Activated CD4-positive, alpha-beta T cell treated with anti-CD3 and anti-CD28 coated beads, Interleukin-2, amount 10 ng/mL, durations not matched to agents 7 days and 5 days (primary cell): Measurements from ENCODE around the gene VWA8. TPM values are rescaled to one million over a fixed set of nuclear protein-coding genes. Genes with fewer than 3 reads are reported as not detected.
"Not testable (repeated sequence)": the region's sequence is repeated elsewhere in the genome, so short reads cannot be mapped to it uniquely, and the experiment has no call there.

Experiments
- CTCF ChIA-PET: fragments of 350-600 bp; sonication (Branson Sonifier 250); formaldehyde crosslinking; loops from one replicate; lab custom pipeline; 2021; ENCODE audit warnings: antibody characterized with exemption; lab: Charles Lee
- POLR2A ChIA-PET: fragments of 350-600 bp; sonication (Branson Sonifier 250); formaldehyde crosslinking; loops from one replicate; lab custom pipeline; 2021; ENCODE audit warnings: antibody characterized with exemption; lab: Charles Lee
- DNase-seq: peaks from one replicate; pipeline ENCODE4 v3.0.0-alpha.2; 2020
- H3K27ac Mint-ChIP-seq: one replicate; pipeline ENCODE4 v1.8.0; 2021; ENCODE audit warnings: mild to moderate bottlenecking, moderate library complexity, mixed read lengths
- H3K27me3 Mint-ChIP-seq: one replicate; pipeline ENCODE4 v1.8.0; 2021; ENCODE audit warnings: mixed read lengths
- H3K36me3 Mint-ChIP-seq: one replicate; pipeline ENCODE4 v1.8.0; 2021; ENCODE audit warnings: low read depth, mixed read lengths
- H3K4me1 Mint-ChIP-seq: one replicate; pipeline ENCODE4 v1.8.0; 2021; ENCODE audit warnings: mixed read lengths
- H3K4me3 Mint-ChIP-seq: one replicate; pipeline ENCODE4 v1.8.0; 2021; ENCODE audit warnings: mild to moderate bottlenecking, moderate library complexity, mixed read lengths
- H3K9me3 Mint-ChIP-seq: one replicate; pipeline ENCODE4 v1.8.0; 2021; ENCODE audit warnings: mixed read lengths
- total RNA-seq, 2 experiments: library from RNA; stranded (reverse); gene quantifications; one replicate each; pipeline ENCODE4 v1.2.3, GENCODE V29; 2021

The VWA8 gene
- total RNA-seq, 2 experiments from 2014 or later, result 17.8 to 17.9 TPM

GRCh38 chr13:41636590-41636989 is 324.3 kb downstream of the VWA8 start:
- CTCF ChIA-PET, H3K4me1 Mint-ChIP-seq, H3K36me3 Mint-ChIP-seq, DNase-seq, H3K27ac Mint-ChIP-seq, POLR2A ChIA-PET, H3K4me3 Mint-ChIP-seq, H3K9me3 Mint-ChIP-seq, H3K27me3 Mint-ChIP-seq: not testable (repeated sequence)

DNA sequence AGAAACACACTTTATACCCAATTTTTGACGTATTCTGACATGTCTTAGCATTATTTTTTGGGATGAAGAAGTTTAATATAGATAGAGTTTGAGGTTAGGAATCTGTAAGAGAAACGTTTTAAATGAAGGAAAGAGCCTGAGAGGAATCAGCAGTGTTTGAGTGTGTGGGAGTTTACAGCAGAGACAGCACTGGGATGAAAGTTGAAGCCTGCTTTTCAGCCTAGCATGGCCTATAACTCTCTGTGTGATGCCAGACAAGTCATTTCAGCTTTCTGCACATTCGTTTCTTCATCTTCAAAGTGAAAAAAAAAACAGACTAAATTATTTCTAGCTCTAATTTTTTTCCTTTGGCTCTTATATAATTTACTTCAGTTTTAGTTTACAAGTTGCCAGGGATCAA is 326.5 kb downstream of the VWA8 start:
- CTCF ChIA-PET, result interaction anchor here (0.6 to 1.1 kb wide), 3 partner anchors 9 to 103 kb away, joined by 3 to 4 read pairs (median 3); no protein-coding TSS in a partner anchor
- H3K27me3 Mint-ChIP-seq, result no peaks in the 10 kb centered on the region
- H3K9me3 Mint-ChIP-seq, result no peaks in the 10 kb centered on the region

GRCh38 chr13:41633776-41634175 is 327.1 kb downstream of the VWA8 start:
- POLR2A ChIA-PET, result no interaction called here
- Mint-ChIP-seq H3K27me3 (no peaks in the 10 kb centered on the region), H3K9me3 (no peaks in the 10 kb centered on the region), H3K27ac (no peak overlapping the region), H3K4me3 (no peak overlapping the region), H3K36me3 (no peaks in the 10 kb centered on the region), H3K4me1 (no peaks in the 10 kb centered on the region)
- no peak for DNase-seq
- CTCF ChIA-PET, result interaction anchor here (1.1 kb wide), 1 partner anchor 9 kb away, joined by 3 read pairs; no protein-coding TSS in a partner anchor

More for the DNA sequence above, 326.5 kb downstream of the VWA8 start:
- POLR2A ChIA-PET, result no interaction called here
- no peak for DNase-seq
- Mint-ChIP-seq H3K4me3 (no peak overlapping the region), H3K4me1 (no peaks in the 10 kb centered on the region), H3K27ac (no peak overlapping the region), H3K36me3 (no peaks in the 10 kb centered on the region)

DNA sequence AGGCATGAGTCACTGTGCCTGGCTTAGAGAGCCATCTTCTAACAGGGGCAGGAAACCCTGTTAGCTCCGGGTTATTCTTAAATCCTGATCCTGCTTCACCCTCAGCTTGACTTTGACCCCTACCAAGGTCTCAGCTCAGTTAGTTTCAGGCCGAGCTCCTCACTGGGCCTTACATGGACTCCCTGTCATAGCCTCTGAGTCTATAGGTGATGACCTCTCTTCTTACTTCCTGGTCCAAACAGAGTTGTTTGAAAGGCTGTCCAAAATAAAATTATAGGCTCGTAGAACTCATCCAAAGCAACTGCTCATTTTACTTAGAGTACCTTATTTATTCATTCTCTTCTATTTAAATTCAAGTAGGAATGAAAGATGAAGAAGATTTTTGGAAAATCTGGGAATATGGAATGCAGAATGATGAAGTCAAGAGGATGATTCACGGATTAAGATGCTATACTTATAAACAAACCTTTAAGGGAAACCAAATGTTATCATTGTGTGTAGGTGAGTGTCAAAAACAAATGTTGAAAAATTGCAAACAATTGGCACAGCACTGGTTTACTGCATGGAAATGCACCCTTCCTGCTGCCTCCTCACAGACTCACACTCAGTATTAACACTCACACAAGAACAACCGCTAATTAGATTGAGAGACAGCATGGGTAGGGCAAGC is 329.5 kb downstream of the VWA8 start:
- Mint-ChIP-seq H3K4me1 (peaks cover 4% of the 10 kb centered on the region), H3K27ac (no peak overlapping the region), H3K4me3 (no peak overlapping the region), H3K27me3 (no peaks in the 10 kb centered on the region), H3K36me3 (peaks cover 2% of the 10 kb centered on the region), H3K9me3 (peaks cover 7% of the 10 kb centered on the region)
- ChIA-PET CTCF (interaction anchor here (1.0 kb wide), 1 partner anchor 19 kb away, joined by 3 read pairs; no protein-coding TSS in a partner anchor), POLR2A (no interaction called here)
- no peak for DNase-seq

GRCh38 chr13:41627425-41627824 is 333.5 kb downstream of the VWA8 start:
- H3K27ac Mint-ChIP-seq, result no peak overlapping the region
- no peak for DNase-seq
- H3K36me3 Mint-ChIP-seq, result peaks cover 3% of the 10 kb centered on the region
- ChIA-PET POLR2A (no interaction called here), CTCF (interaction anchor here (0.7 kb wide), 1 partner anchor 1300 kb away, joined by 3 read pairs; no protein-coding TSS in a partner anchor)
- peaks cover 13% of the 10 kb centered on the region for H3K9me3 Mint-ChIP-seq
- peaks cover 4% of the 10 kb centered on the region for H3K4me1 Mint-ChIP-seq
- H3K4me3 Mint-ChIP-seq, result no peak overlapping the region
- H3K27me3 Mint-ChIP-seq, result no peaks in the 10 kb centered on the region

GRCh38 chr13:41624041-41624440 is 336.9 kb downstream of the VWA8 start:
- DNase-seq, result no peak
- Mint-ChIP-seq H3K27me3 (no peaks in the 10 kb centered on the region), H3K9me3 (peaks cover 15% of the 10 kb centered on the region), H3K27ac (no peak overlapping the region), H3K4me1 (peaks cover 4% of the 10 kb centered on the region), H3K36me3 (peaks cover 11% of the 10 kb centered on the region), H3K4me3 (no peak overlapping the region)
- ChIA-PET CTCF (no interaction called here), POLR2A (no interaction called here)

GRCh38 chr13:41622432-41623429 is 338.2 kb downstream of the VWA8 start:
- ChIA-PET POLR2A (interaction anchor here (0.6 kb wide), 1 partner anchor 533 kb away, joined by 6 read pairs; no protein-coding TSS in a partner anchor), CTCF (interaction anchor here (1.3 kb wide), 1 partner anchor 21 kb away, joined by 3 read pairs; no protein-coding TSS in a partner anchor)
- H3K4me1 Mint-ChIP-seq, result peaks cover 4% of the 10 kb centered on the region

DNA sequence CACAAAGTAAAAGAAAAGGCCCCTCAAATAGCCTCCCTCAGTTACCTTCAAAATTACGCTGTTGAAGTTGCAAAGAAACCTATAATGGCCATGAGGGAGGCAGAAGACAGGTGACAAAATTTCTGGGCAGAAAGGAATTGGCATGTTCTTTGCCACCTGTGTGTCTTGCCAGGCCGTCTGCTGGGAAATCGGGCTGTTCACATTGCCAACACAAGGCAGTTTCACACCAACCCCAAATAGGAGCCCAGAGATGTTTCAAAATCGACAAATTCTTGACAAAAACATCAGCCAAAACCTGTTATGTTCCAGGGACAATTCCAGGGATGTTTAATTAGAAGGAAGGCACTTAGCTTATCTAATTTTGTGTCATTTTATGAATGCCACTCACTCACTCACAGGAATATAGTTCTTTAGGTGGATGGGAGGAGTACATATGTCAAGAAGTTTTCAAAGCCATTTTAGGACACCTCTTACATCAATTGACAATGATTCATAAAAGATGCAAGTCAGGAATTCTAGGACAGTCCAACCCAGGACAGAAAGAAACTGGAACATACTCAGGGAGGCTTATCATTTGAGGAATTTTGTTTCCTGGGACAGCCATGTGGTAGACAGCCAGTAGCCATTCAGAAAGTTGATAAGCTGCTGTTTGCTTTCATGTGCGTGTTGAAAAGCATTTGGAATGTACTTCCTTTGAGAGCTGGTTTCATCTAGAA is 339.0 kb downstream of the VWA8 start:
- H3K27me3 Mint-ChIP-seq, result no peaks in the 10 kb centered on the region
- H3K9me3 Mint-ChIP-seq, result peaks cover 15% of the 10 kb centered on the region
- peaks cover 14% of the 10 kb centered on the region for H3K36me3 Mint-ChIP-seq
- POLR2A ChIA-PET, result interaction anchor here (0.6 kb wide), 1 partner anchor 534 kb away, joined by 6 read pairs; no protein-coding TSS in a partner anchor
- CTCF ChIA-PET, result interaction anchor here (1.3 kb wide), 1 partner anchor 21 kb away, joined by 3 read pairs; no protein-coding TSS in a partner anchor
- DNase-seq, result no peak
- no peak overlapping the region for H3K4me3 Mint-ChIP-seq
- no peak overlapping the region for H3K27ac Mint-ChIP-seq
- H3K4me1 Mint-ChIP-seq, result peaks cover 2% of the 10 kb centered on the region

More at GRCh38 chr13:41622432-41623429, 338.2 kb downstream of the VWA8 start:
- H3K27ac Mint-ChIP-seq, result no peak overlapping the region
- H3K9me3 Mint-ChIP-seq, result peaks cover 18% of the 10 kb centered on the region
- H3K27me3 Mint-ChIP-seq, result no peaks in the 10 kb centered on the region
- H3K36me3 Mint-ChIP-seq, result peaks cover 14% of the 10 kb centered on the region
- H3K4me3 Mint-ChIP-seq, result no peak overlapping the region
- DNase-seq, result no peak

DNA sequence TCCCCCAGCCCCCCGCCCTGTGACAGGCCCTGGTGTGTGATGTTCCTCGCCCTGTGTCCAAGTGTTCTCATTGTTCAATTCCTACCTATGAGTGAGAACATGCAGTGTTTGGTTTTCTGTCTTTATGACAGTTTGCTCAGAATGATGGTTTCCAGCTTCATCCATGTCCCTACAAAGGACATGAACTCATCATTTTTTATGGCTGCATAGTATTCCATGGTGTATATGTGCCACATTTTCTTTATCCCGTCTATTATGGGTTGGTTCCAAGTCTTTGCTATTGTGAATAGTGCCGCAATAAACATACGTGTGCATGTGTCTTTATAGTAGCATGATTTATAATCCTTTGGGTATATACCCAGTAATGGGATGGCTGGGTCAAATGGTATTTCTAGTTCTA is 343.3 kb downstream of the VWA8 start:
- peaks cover 23% of the 10 kb centered on the region for H3K36me3 Mint-ChIP-seq
- H3K27ac Mint-ChIP-seq, POLR2A ChIA-PET, CTCF ChIA-PET, H3K4me3 Mint-ChIP-seq, H3K27me3 Mint-ChIP-seq, DNase-seq, H3K9me3 Mint-ChIP-seq, H3K4me1 Mint-ChIP-seq: not testable (repeated sequence)

DNA sequence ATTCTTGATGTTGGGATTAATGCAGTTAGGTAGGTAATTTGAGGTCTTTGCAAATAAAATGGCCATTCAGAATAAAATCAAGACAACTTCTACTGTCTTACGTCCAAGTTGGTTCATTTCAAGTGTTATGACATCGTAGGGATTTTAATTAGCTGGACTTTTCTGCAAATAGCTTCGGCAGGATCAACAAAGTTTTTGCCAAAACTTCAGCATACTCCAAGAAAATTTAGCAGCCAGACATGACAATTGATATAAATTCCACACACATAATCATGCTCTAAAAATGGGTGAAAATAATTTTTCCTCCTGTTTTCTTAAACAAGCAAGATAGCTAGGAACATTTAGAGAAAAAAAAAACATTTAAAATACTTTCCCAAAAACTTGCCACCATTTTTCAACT is 344.8 kb downstream of the VWA8 start:
- ChIA-PET POLR2A (no interaction called here), CTCF (no interaction called here)
- Mint-ChIP-seq H3K4me3 (no peak overlapping the region), H3K36me3 (peaks cover 22% of the 10 kb centered on the region), H3K27ac (no peak overlapping the region), H3K27me3 (no peaks in the 10 kb centered on the region), H3K9me3 (peaks cover 3% of the 10 kb centered on the region), H3K4me1 (no peaks in the 10 kb centered on the region)
- no peak for DNase-seq

- no peak overlapping the region for H3K4me3 Mint-ChIP-seq
- CTCF ChIA-PET, result no interaction called here
- peaks cover 26% of the 10 kb centered on the region for H3K36me3 Mint-ChIP-seq
- no peak for DNase-seq
- H3K4me1 Mint-ChIP-seq, result no peaks in the 10 kb centered on the region
- peaks cover 3% of the 10 kb centered on the region for H3K9me3 Mint-ChIP-seq
- POLR2A ChIA-PET, result no interaction called here
- no peaks in the 10 kb centered on the region for H3K27me3 Mint-ChIP-seq
- no peak overlapping the region for H3K27ac Mint-ChIP-seq
These were observed 345.4 kb downstream of the VWA8 start for GRCh38 chr13:41615528-41615855.
